ENCODE data around the gene SLC39A7.

SLC39A7 gene

DNA sequence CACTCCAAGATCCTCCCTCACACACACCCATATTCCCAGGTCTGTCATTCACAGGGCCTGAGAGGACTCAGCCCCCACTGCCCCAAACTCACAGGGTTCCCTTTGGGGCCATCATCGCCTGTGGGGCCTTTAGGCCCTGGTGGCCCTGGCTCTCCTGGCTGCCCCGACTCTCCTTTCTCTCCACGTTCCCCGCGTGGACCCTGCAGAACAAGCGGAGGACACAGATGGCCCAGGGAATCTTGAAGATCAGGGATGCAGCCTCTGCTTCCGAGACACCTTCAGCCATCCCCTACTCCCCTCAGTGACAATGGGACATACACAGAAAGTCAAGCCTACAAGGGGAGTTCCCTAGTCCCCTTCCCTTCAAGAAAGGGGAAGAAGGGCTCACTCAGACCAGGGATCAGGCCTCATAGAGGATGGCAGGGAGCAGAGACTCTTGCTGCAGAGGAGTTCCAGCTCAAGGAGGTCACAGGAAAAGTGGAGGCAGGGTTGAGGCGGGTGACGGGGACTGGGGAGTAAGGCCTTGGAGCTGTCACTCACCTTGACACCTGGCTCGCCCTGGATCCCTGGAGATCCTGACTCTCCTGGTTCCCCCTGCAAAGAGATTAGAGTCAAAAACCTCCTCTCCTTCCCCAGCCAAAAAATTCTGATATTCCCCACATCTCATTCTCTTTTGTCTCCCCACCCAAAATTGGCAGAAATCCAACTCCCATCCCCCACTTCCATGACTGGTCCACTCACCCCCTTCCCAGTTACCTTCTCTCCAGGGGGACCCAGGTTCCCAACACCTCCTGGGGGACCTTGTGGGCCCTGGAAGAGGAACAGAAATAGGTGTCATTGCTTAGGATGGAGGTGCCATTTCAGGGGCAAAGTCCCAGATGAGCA lies 31.1 kb upstream of the SLC39A7 start:
- DNase-seq (ENCODE audit: low read depth in 2 of 2, low spot score in 1 of 2), result no peak

DNA sequence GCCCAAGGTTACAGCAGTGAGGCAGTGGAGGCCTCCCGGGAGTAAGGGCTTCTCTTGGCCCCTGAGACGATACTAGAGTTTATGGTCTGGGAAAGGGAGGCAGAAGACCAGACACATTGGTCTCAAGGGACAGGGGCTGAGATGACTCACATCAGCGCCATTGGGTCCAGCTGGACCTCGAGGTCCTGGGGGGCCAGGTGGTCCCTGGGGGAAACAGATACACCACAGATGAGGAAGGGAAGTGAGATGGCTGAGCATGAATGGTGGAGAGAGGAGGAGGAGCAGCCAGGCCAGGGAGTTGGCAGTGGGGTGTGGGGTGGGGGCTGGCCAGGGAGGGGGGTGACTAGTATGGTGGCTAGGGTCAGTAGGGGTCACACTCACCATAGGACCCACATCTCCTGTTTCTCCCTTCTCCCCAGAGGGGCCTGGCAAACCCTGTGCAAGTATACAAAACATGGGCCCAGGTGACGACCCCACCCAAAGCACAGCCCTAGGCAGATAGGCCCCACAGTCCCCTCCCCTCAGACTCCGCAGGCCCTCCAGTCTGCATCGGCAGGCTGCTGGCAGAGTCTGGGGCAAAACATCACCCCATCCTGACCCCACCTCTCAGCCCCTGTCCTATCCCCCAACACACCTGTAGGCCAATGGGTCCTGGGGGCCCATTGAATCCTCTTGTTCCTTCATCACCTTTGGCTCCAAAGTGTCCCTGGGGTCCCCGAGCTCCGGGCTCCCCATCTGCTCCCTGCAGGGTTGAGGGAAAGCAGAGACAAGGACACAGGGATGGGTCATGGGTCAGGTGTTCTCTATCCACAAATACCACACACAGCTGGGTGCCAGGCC lies 30.3 kb upstream of the SLC39A7 start:
- no peak for DNase-seq (ENCODE audit: low read depth in 2 of 2, low spot score in 1 of 2)

DNA sequence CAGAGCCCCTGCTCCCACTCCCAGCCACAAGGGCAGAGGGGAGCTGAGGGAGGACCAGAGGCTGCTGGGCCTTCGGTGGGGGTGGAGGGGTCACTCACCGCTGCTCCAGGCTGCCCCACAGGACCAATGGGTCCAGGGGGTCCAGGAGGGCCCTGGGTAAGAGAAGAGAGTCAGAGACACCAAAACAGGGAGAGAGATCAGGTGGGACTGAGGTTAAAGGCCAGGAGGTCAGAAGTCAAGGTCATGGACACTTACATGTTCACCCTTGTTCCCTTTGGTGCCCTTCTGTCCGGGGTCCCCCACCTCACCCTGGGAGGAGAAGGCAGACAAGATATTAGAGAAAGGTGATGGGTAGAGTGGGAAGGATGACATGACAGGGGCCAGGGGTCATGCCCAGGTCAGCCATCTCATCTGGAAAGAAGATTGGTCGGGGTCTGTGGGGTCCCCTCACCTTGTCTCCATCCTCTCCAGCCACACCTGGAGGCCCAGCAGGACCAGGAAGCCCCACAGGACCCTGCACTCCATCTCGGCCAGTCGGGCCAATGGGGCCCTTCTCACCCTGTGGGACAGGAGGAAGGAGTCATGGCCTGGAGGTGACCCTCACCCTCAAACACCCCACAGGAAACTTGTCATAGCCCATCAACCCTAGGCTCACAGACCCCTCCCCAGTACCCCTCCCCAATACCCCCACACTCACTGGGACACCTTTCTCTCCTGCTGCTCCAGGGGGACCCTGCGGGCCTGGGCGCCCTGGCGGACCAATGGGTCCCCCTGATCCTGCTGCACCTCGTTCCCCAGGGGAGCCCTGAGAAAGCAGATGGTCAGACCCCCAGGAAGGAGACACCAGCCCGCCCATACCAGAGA lies 29.4 kb upstream of the SLC39A7 start:
- no peak for DNase-seq (ENCODE audit: low read depth in 2 of 2, low spot score in 1 of 2)

DNA sequence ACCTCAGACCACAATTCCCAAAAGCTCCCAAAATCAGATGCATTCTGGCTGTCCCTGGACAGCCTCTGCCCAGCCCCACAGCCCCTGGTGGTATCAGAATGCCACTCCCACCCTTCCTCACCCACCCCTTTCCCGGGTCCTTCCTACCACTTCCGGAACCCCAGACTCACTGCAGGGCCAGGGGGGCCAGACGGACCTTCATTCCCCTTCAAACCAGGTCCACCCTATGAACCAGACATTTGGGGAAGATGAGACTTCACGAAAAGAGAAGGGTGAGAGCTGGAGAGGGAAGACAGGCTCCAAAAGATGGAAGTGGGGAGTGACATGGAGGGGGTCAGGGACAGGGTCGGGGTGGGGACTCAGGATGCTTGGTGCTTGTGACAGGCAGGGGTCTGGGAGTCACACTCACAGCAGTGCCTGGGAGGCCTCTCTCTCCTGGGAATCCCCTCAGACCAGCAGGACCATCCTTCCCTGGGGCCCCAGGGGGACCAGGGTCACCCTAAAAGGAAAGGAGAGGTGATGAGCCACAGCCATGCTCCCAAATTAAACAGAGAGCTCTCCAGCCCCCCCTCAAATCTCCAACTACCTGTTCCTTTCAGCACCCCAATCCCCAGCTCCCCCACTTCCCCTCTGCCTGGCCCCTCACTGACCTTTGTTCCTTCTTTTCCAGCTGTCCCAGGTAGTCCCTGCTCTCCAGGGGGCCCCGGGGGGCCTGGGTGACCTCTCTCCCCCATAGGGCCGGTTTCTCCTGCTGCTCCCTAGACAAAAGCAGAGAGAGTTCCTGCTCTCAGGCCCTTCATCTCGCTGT lies 28.6 kb upstream of the SLC39A7 start:
- no peak for DNase-seq (ENCODE audit: low read depth in 2 of 2, low spot score in 1 of 2)

DNA sequence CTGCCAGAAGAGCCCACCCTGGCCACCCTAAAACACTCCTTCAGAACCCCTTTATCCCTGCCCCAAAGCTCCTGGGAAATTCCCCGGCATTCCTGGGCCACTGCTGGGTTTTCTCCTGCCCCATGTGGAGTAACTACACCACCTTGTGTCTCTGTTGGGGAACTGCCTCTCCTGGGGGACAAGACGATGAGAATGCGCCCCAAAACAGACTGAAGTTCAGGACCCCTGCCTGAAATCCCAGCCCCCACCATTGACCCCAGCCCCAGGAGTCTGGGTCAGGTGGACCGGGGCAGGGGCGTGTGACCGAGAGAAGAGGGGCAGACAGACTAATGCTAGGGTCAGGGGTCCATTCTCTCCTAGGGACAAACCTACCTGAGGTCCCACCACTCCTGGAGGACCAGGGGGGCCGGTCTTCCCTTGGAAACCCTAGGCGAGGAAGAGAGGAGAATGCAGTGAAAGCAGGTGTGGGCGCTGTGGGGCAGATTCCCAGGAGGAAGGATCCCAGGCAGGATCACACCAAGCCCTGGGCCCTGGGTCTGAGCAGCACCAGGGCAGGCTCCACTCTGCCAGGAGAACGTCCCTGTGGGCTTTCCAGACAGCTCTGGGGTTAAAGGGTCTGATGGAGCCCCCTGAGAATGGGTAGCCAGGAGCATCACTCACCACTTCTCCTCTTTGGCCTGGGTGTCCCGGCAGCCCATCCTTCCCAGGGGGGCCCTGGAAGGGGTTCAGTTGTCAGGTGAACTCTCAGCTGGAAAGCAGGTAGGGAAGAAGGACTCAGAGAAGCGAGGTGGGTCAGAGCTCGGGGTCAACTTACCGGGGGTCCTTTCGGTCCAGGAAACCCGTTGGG lies 27.8 kb upstream of the SLC39A7 start:
- no peak for DNase-seq (ENCODE audit: low read depth in 2 of 2, low spot score in 1 of 2)

DNA sequence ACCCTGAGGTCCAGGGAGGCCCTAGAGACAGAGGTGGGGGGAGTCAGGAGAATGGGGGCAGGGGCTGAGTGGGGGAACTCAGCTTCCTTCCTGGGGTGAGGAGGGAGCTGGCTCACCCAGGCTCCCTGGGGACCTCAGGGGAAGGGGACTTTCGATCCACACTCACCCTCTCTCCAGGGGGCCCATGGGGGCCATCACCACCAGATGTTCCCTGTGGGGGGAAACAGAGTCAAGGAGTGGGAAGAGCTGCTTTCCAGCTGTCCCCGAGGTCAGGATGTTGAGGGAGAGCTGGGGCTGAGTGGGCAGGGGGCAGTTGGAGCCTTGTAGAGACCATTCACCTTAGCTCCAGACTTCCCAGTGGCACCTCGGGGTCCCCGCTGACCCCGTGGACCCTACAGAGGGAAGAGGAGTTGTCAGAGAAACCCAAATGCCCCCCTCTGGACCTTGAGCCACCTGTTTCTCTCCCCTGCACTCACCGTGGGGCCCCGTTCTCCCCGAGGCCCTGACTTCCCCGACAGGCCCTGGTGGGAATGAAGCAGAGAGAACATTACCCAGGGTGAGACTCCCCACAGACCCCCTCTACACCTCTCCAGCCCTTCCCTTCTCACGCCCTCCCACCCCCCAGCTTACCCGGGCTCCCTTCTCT lies 27.0 kb upstream of the SLC39A7 start:
- no peak for DNase-seq (ENCODE audit: low read depth in 2 of 2, low spot score in 1 of 2)

DNA sequence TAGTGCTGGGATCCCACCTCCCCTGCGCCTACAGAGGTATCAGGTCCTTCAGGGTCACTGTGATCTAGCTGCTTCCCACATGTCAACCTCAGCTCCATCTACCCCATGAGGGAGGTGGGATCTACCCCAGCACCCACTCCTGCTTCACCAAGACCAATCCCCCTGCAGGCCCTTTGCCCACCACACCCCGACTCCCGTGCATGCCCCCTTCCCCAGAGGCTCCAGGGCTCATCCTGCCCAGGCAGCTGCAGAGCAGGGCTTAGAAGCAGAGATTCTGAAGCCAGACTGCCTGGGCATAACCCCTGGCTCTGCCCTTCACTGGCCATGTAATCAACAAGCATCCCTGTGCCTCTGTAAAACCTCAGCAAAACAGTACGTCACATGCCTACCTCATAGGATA lies 25.9 kb upstream of the SLC39A7 start:
- DNase-seq (ENCODE audit: low read depth in 2 of 2, low spot score in 1 of 2), result no peak

DNA sequence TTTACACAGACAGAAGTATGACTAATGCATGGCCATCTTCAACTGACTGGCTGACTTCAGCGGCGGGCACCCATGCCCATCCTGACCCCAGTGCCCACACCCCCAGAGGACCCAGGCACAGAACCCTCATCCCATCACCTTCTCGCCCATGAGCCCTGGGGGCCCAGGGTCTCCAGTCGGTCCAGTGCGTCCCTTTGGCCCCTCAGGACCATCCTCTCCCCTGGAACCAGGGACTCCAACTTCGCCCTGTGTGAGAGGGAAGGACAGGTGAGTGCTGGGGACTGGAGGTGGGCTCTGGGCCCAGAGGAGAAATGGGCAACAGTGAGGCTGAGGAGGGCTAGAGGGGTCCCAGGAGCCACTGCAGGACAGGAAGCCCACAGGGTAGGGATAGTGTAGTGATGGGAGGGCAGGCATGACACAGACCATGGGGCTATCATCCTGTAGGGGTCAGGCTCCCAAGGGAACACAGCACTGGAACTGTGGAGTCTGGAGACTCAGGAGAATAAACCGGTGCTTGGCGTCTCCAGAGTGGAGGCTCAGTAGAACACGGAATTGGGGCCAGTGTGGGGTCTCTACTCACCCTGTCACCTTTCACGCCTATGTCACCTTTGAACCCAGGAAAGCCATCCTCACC lies 25.1 kb upstream of the SLC39A7 start:
- no peak for DNase-seq (ENCODE audit: low read depth in 2 of 2, low spot score in 1 of 2)

DNA sequence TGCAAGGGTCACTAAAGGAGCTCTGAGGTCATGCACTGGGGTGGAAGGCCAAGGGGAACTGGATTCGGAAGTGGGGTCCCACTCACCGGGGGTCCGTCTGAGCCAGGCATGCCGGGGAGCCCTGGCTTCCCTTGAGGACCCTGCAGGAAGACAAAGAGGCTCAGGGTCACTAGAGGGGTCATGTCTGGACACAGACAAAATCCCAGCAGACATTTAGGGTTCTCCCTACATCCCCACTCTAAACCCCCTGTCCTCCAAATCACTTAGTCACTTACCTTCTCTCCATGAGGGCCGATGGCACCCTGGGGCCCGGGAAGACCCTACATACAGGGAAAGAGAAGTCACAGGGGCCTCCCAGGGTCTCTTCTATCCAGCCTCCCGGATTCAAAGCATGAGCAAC lies 23.8 kb upstream of the SLC39A7 start:
- no peak for DNase-seq (ENCODE audit: low read depth in 2 of 2, low spot score in 1 of 2)

DNA sequence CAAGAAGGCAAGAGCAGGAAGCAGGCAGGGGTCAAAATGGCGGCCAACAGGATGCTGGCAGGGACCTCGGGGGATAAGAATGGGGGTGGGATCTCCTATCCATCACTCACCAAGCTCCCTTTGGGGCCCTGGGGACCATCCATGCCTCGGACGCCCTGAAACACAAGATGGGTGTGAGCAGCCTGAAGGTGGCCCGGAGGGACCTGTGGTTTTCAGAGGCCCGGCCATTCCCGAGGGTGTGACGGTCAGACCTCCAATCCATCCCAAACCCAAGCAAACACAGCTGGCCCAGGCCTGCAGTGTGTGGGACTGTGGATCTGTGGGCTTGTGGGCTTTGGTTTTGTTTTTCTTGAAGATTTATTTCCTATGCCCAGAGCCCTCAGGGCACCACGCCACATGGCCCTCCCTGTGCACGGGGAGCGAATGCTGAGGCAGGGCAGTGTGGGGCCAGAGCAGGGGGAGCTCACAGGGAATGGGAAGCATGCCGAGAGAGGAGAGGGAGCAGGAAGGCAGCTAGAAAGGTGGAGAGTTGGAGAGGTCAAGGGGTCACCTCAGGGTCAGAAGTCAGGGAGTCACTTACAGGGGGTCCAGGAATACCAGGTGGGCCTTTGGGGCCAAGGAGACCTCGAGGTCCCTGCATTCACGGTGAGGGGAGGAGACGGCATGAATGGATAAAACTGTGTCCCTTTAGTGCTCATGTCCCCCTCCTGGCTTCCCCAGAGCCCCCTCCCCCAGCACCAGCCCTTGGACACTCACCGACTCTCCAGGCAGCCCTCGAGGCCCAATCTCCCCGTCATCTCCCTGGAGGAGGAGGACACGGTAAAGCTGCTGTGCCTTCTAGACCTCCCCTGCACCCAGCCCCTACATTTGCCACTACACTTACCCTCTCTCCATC lies 22.9 kb upstream of the SLC39A7 start:
- DNase-seq (ENCODE audit: low read depth in 2 of 2, low spot score in 1 of 2), result no peak

DNA sequence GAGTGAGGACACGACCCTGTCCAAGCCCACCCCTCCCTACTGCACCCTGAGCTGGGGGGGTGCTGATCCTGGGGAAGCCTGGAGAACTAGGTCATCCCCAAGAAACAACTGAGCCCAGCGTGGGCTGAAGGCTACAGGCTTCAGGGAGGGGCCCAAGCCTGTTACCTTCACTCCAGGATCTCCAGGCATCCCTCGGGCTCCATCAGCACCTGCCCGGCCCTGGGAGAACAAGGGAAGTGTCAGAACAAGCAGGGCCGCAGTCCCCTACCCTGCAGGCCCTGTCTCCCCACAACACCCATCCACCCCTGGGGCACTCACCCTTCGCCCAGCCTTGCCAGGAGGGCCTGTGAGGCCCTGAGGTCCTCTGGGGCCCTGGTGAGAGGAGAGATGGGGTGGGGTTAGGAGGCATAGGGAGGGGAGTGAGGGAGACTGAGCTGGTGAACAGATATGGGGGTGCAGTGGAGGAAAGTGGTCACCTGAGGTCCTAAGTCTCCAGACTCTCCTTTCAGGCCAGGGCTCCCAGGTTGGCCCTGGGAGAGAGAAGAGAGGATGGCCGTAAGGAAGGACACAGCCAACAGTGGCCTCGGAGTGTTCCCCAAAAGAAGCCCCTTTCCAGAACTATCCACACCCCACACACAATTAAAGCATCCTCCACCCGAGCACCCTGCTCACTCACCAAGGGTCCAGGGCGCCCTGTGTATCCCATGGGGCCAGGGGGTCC lies 21.8 kb upstream of the SLC39A7 start:
- DNase-seq (ENCODE audit: low read depth in 2 of 2, low spot score in 1 of 2), result no peak

DNA sequence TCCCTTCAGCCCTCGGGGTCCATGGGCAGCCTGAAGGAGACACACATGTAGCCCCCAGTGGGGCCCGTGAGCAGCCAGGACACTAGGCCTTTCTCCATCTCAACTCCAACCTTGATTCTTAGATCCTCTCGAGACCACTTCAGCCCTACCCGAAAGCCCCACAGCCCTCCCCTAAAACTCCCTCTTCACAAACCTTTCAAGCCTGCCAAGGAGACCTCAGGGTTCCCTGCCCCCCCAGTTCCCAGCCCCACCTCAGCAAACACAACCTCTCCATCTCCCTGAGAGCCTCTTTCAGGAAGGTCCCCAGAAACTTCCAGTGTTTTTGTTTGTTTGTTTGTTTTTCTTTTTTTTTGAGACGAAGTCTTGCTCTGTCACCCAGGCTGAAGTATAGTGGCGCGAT lies 19.5 kb upstream of the SLC39A7 start:
- DNase-seq (ENCODE audit: low read depth in 2 of 2, low spot score in 1 of 2), result no peak

DNA sequence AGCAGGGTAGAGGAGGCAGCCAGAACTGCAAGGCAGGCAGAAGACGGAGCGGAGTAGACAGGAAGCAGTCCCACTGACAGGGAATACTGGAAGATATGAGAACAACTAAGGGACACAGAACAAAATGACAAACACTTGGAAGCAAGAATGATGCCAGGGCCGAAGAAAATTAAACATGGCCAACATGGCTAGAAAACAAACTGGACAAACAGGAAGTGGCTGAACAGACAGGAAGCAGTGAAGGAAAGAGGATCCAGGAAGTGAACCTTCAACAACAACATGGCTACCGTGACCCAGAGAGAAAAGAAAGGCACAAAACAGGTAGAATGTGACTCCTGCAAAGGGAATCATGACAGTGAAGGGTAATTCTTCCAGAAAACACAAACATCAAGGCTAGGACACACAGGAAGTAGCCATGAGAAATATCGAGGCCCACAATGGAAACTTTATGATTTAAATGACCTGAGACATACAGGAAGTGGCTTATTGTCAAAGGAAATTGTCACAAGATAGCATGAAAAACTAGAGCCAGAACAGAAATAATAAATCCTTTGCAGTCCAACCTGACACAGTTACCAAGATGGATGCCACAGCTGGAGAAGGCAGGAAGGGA lies 17.5 kb upstream of the SLC39A7 start:
- no peak for DNase-seq (ENCODE audit: low read depth in 2 of 2, low spot score in 1 of 2)

DNA sequence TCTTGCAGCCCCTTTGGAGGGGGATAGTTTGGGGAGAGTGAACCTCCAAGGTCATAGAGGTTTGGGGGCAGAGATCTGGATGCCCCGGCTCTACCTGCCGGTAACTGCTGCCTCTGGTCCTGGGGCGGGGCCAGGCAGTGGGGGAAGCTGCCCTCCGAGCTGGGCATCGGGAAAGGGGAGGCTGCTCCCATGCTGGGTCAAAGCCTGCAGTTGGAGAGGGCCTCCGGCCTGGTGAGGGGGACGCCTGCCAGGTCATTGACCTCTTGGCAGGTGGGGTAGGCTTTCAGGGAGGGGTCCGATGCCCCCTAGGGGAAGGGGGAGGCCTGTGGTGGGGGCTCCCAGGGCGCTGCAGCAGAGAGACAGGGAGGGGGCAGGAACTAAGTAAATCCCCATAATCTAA lies 15.5 kb upstream of the SLC39A7 start:
- DNase-seq (ENCODE audit: low read depth in 2 of 2, low spot score in 1 of 2), result no peak

DNA sequence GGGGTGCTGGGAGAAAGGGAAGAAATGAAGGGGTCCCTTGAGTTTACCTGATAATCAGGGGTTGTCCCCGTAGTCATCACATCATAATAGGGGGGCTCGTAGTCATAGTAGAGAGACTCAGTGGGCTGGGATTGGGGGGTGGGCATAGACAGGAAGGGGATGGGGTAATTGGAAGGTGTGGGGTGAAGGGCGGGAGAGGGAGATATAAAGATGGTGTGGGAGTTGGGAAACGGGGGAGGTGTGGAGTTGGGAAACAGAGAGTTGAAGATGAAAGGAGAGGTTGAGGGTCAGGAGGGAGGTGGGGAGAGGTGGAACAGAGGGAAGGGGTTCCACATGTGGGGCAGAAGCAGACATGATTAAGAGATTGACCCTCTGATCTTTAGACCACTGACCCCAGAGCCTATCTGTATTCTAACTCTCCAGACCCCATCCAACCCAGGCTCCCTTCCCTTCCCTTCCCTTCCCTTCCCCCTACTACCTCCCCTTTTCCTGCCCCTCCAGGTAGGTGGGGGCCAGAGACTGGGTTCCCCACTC lies 14.9 kb upstream of the SLC39A7 start:
- no peak for DNase-seq (ENCODE audit: low read depth in 2 of 2, low spot score in 1 of 2)

DNA sequence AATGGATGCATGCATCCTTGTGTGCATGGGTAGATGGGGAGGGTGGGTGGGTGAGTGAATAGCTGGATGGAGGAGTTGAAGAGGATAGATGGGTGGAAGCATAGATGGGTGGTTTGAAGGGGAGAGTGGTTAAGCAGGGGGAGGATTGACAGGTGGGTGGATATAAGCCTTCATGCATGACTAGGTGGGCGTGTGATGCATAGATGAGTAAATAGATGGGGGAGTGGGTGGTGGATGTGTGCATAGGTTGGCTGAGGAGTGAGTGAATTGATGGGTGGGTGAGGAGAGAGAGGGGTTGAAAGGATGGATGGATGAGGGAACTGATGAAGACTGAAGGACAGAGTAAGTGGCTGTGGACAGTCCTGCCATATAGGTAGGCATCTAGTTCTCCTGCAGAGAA lies 12.9 kb upstream of the SLC39A7 start:
- DNase-seq (ENCODE audit: low read depth in 2 of 2, low spot score in 1 of 2), result no peak
